Neural progenitor cell (in vitro differentiated cells): ENCODE data around the gene PRR23C.

Source experiments
- EZH2 ChIP-seq: fragments of 200-600 bp; sonication (generic); IDR thresholded peaks from 2 replicates; pipeline ENCODE4 v1.6.1; 2017; ENCODE audit warnings: antibody characterized with exemption, mild to moderate bottlenecking, moderate library complexity
- TF ChIP-seq, protein P1 (sequence below): fragments of 200-600 bp; sonication (generic); IDR thresholded peaks from 2 replicates; pipeline ENCODE4 v1.5.1; 2017; ENCODE audit warnings: antibody characterized with exemption, mild to moderate bottlenecking

DNA sequence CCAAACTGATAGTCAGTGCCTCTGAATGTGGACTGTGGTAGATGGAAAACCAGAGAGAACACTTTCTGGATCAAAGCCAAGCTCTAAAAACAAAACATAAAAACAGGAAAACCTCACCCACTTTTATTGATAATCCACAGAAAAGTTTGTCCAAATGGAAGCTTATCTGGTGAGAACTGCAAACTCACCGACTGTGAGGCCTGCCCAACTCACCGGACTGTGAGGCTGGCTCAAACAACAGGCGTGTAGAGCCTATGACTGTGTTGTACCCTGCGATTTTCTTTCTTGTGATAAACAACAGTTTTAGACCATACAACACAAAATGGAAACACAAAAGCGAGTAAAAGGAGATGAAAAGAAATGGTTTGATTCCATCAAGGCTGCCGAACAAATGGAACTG, 7.2 kb downstream of the PRR23C start:
- no peak for TF ChIP-seq EZH2
- TF ChIP-seq, protein P1, sequence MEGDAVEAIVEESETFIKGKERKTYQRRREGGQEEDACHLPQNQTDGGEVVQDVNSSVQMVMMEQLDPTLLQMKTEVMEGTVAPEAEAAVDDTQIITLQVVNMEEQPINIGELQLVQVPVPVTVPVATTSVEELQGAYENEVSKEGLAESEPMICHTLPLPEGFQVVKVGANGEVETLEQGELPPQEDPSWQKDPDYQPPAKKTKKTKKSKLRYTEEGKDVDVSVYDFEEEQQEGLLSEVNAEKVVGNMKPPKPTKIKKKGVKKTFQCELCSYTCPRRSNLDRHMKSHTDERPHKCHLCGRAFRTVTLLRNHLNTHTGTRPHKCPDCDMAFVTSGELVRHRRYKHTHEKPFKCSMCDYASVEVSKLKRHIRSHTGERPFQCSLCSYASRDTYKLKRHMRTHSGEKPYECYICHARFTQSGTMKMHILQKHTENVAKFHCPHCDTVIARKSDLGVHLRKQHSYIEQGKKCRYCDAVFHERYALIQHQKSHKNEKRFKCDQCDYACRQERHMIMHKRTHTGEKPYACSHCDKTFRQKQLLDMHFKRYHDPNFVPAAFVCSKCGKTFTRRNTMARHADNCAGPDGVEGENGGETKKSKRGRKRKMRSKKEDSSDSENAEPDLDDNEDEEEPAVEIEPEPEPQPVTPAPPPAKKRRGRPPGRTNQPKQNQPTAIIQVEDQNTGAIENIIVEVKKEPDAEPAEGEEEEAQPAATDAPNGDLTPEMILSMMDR, result no peak
